GM12874 (cell line): ENCODE results near the gene USP40.

Experiments
- CTCF ChIP-seq: IDR thresholded peaks from 2 replicates; pipeline ENCODE4 v1.5.1; 2011; ENCODE audit warnings: low read depth, mild to moderate bottlenecking, control low read depth, low read length, moderate library complexity; ENCODE audit not compliant: insufficient read depth

Gene USP40

DNA sequence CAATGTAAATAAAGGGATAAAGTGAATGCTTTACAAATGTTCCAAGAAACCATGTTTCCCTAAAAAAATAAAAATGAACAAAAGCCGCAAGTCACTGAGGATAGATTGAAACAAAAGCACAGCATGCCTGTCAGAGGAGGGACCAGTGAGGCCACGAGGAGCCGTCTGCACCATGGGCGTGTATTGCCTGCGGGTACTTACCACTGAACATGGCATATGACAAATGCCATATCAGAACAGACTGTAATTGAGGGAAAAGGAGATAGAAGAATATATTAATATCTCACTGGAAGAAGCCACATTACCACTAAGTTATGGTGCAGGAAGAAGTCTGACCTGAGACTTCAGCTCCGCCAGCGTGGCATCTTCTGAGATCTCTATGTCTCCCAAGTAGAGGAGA lies 75.8 kb downstream of the USP40 start:
- no peak for TF ChIP-seq CTCF

GRCh38 chr2:233489666-233490065 lies 76.9 kb downstream of the USP40 start:
- TF ChIP-seq CTCF, result no peak

- TF ChIP-seq CTCF, result no peak
Measured at GRCh38 chr2:233489143-233489542, 77.4 kb downstream of the USP40 start.

GRCh38 chr2:233487748-233488345 lies 78.7 kb downstream of the USP40 start:
- TF ChIP-seq CTCF, result no peak

GRCh38 chr2:233486778-233487552 lies 79.6 kb downstream of the USP40 start:
- no peak for TF ChIP-seq CTCF

DNA sequence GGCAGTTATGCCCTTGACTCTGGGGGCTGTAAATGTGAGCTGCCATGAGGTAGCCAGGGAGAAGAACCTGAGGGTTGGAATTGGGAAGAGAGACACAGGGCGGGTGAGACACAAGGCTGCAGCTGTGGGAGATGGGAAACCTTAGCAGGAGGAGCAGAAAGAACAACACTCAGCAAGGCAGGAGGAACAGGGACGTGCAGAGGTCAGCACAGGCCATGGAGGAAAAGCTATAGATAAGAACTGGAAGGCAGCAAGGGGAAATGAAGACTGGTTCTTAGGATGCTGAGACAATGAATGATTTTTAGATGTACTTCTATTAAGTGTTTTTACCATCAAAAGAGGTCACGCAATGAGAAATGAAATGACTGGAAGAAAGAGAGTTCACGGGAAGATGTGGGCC lies 80.2 kb downstream of the USP40 start:
- TF ChIP-seq CTCF, result no peak

DNA sequence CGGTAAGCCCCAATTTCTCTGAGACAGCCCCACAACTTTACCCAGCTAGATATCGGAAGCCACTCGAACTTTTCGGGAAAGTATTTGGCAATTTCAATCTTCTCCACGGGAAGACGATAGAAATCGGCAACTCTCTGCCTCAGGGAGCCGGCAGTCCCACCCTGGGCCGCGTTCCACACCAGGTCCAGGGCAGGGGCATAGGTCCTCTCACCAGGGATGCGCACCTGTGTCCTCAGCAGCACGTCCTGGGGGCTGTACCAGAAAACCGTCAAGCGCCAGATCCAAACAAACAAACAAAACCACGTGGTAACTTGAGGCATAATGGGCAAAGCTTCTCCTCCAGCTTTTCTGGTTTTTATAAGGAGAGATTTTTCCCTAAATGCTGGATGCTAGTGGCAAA lies 80.9 kb downstream of the USP40 start:
- TF ChIP-seq CTCF, result no peak
